ENCODE data around the gene PEBP1.

GRCh38 chr12:118187751-118188435, 52.0 kb downstream of the PEBP1 start:
- TF ChIP-seq POLR2AphosphoS5 (IDR thresholded peaks at IDR 0.05; ENCODE audit: low read depth, low read length) (no peak), POLR2A (IDR thresholded peaks at IDR 0.05; ENCODE audit: low read depth, low read length) (no peak), TAF1 (IDR thresholded peaks at IDR 0.05; ENCODE audit: low read depth, low read length) (no peak), PAX5 (IDR thresholded peaks at IDR 0.05; ENCODE audit: insufficient read depth, low read length, severe bottlenecking) (no peak), SPI1 (IDR thresholded peaks at IDR 0.05; ENCODE audit: low read depth, low read length) (no peak)

Measured in GM12891 (cell line).